HG03460 (cell line): Measurements from ENCODE around the gene CRTC2.

Source experiments
- ATAC-seq: cut with Tn5 transposase; IDR thresholded peaks from one replicate; pipeline ENCODE4 v1.9.1; 2021; ENCODE audit not compliant: unreplicated experiment

CRTC2 gene

DNA sequence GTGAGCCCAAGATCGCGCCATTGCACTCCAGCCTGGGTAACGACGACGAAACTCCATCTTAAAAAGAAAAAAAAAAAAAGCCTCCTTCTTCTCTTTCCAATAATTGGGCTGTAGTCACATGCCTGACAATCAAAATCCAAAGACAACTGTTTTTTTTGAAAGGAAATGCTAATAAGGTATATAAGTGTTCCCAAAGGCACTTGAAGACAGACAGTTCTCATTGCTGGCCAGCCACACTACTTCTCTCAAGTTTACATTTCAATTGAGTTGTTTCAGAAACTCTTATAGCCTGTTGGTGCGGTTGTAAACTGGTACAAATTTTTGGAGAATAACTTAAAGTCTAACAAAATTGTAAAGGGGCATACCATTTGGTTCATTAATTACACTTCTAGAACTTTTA, 58.9 kb downstream of the CRTC2 start:
- no peak for ATAC-seq
